Stimulated activated CD8-positive, alpha-beta memory T cell treated with anti-CD3 and anti-CD28 coated beads, Interleukin-15, amount 100 ng/mL, for 24 hours (primary cell): ENCODE data around the gene THSD4.

Experiments used
- DNase-seq: peaks from one replicate; pipeline ENCODE4 v3.0.0-alpha.2; 2020; ENCODE audit warnings: low read depth

The THSD4 gene

GRCh38 chr15:71785996-71786395 is 670.7 kb downstream of the THSD4 start:
- no peak for DNase-seq

- DNase-seq = no peak
These were observed 671.4 kb downstream of the THSD4 start for GRCh38 chr15:71786673-71787072.

- DNase-seq = no peak
These were observed 673.6 kb downstream of the THSD4 start for GRCh38 chr15:71788646-71789579.

- DNase-seq = no peak
These were observed 674.3 kb downstream of the THSD4 start for GRCh38 chr15:71789616-71790015.

GRCh38 chr15:71790081-71790480 is 674.8 kb downstream of the THSD4 start:
- no peak for DNase-seq

GRCh38 chr15:71791975-71792374 is 676.7 kb downstream of the THSD4 start:
- DNase-seq = no peak

GRCh38 chr15:71792521-71792920 is 677.2 kb downstream of the THSD4 start:
- no peak for DNase-seq

GRCh38 chr15:71798641-71799040 is 683.4 kb downstream of the THSD4 start:
- DNase-seq = no peak

GRCh38 chr15:71800190-71800589 is 684.9 kb downstream of the THSD4 start:
- no peak for DNase-seq

- no peak for DNase-seq
These were observed 685.8 kb downstream of the THSD4 start for GRCh38 chr15:71800835-71801745.

- no peak for DNase-seq
These were observed 686.8 kb downstream of the THSD4 start for GRCh38 chr15:71801935-71802655.

- DNase-seq = no peak
These were observed 687.5 kb downstream of the THSD4 start for GRCh38 chr15:71802770-71803169.

GRCh38 chr15:71804226-71804625 is 689.0 kb downstream of the THSD4 start:
- no peak for DNase-seq

- no peak for DNase-seq
These were observed 689.6 kb downstream of the THSD4 start for GRCh38 chr15:71804695-71805470.

- no peak for DNase-seq
These were observed 691.2 kb downstream of the THSD4 start for GRCh38 chr15:71806452-71806931.

- no peak for DNase-seq
These were observed 691.9 kb downstream of the THSD4 start for GRCh38 chr15:71807125-71807629.

- DNase-seq = no peak
These were observed 692.4 kb downstream of the THSD4 start for GRCh38 chr15:71807691-71808091.

GRCh38 chr15:71808311-71809020 is 693.2 kb downstream of the THSD4 start:
- no peak for DNase-seq

GRCh38 chr15:71809346-71809745 is 694.1 kb downstream of the THSD4 start:
- no peak for DNase-seq
